Trophoblast cell (in vitro differentiated cells and primary cell): ENCODE data around the gene PBXIP1.

Experiments
- DNase-seq, 2 donors: peaks; one replicate each; pipeline ENCODE4 v3.0.0-alpha.2; 2016
- H2AFZ ChIP-seq: 2 replicates; pipeline ENCODE4 v1.6.1; 2013; ENCODE audit warnings: low read length, moderate library complexity, mild to moderate bottlenecking; ENCODE audit not compliant: insufficient read depth, poor library complexity
- H2AK5ac ChIP-seq: 2 replicates; pipeline ENCODE4 v1.6.1; 2013; ENCODE audit warnings: mild to moderate bottlenecking, low read length
- H2BK120ac ChIP-seq: 2 replicates; pipeline ENCODE4 v1.6.1; 2013; ENCODE audit warnings: low read length, mild to moderate bottlenecking, moderate library complexity; ENCODE audit not compliant: insufficient read depth, poor library complexity
- H2BK12ac ChIP-seq: 2 replicates; pipeline ENCODE4 v1.6.1; 2013; ENCODE audit warnings: mild to moderate bottlenecking, low read length, moderate library complexity
- H2BK5ac ChIP-seq: 2 replicates; pipeline ENCODE4 v1.6.1; 2013; ENCODE audit warnings: low read length, low read depth, moderate library complexity, mild to moderate bottlenecking; ENCODE audit not compliant: poor library complexity
- H3K14ac ChIP-seq: 2 replicates; pipeline ENCODE4 v1.6.1; 2013; ENCODE audit warnings: mild to moderate bottlenecking, low read length
- H3K18ac ChIP-seq: 2 replicates; pipeline ENCODE4 v1.6.1; 2013; ENCODE audit warnings: mild to moderate bottlenecking, low read length
- H3K23ac ChIP-seq: 2 replicates; pipeline ENCODE4 v1.6.1; 2013; ENCODE audit warnings: low read length
- H3K27ac ChIP-seq: 2 replicates; pipeline ENCODE4 v1.5.1; 2013; ENCODE audit warnings: low read depth, mild to moderate bottlenecking, inconsistent platforms, low read length, moderate library complexity
- H3K27me3 ChIP-seq: 2 replicates; pipeline ENCODE4 v1.6.1; 2013; ENCODE audit warnings: inconsistent platforms, mild to moderate bottlenecking, low read length, moderate library complexity; ENCODE audit not compliant: insufficient read depth
- H3K36me3 ChIP-seq, 2 experiments: 1 replicate in 1 of 2; 2 replicates in 1 of 2; pipeline ENCODE4 v1.6.1; 2013; ENCODE audit warnings: low read length in 2 of 2, mild to moderate bottlenecking in 2 of 2, moderate library complexity in 1 of 2; ENCODE audit not compliant: insufficient read depth in 2 of 2, control insufficient read depth in 1 of 2
- H3K4ac ChIP-seq: 2 replicates; pipeline ENCODE4 v1.6.1; 2013; ENCODE audit warnings: low read depth, mild to moderate bottlenecking, low read length, moderate library complexity
- H3K4me1 ChIP-seq, 2 experiments: 1 replicate in 1 of 2; 2 replicates in 1 of 2; pipeline ENCODE4 v1.6.1; 2013; ENCODE audit warnings: low read length in 2 of 2, mild to moderate bottlenecking in 2 of 2, moderate library complexity in 1 of 2; ENCODE audit not compliant: insufficient read depth in 2 of 2, control insufficient read depth in 1 of 2
- H3K4me2 ChIP-seq: 2 replicates; pipeline ENCODE4 v1.6.1; 2013; ENCODE audit warnings: inconsistent platforms, mild to moderate bottlenecking, low read length, moderate library complexity
- H3K4me3 ChIP-seq: 2 replicates; pipeline ENCODE4 v1.5.1; 2013; ENCODE audit warnings: mild to moderate bottlenecking, low read depth, low read length, inconsistent platforms
- H3K79me1 ChIP-seq: one replicate; pipeline ENCODE4 v1.6.1; 2013; ENCODE audit warnings: low read length
- H3K79me2 ChIP-seq: 2 replicates; pipeline ENCODE4 v1.6.1; 2013; ENCODE audit warnings: low read length, mild to moderate bottlenecking; ENCODE audit not compliant: control insufficient read depth, insufficient read depth, poor library complexity
- H3K9ac ChIP-seq: 2 replicates; pipeline ENCODE4 v1.6.1; 2013; ENCODE audit warnings: mild to moderate bottlenecking, low read length
- H3K9me3 ChIP-seq: 2 replicates; pipeline ENCODE4 v1.6.1; 2013; ENCODE audit warnings: low read depth, mild to moderate bottlenecking, control low read depth, inconsistent platforms, low read length; ENCODE audit not compliant: insufficient read depth
- H4K12ac ChIP-seq: 2 replicates; pipeline ENCODE4 v1.6.1; 2013; ENCODE audit warnings: low read depth, mild to moderate bottlenecking, low read length, moderate library complexity
- H4K8ac ChIP-seq: 2 replicates; pipeline ENCODE4 v1.6.1; 2013; ENCODE audit warnings: low read depth, mild to moderate bottlenecking, low read length, moderate library complexity
- H4K91ac ChIP-seq: one replicate; pipeline ENCODE4 v1.6.1; 2013; ENCODE audit warnings: low read depth, mild to moderate bottlenecking, low read length, moderate library complexity
- WGBS: extraction: QIAGEN DNeasy Blood & Tissue Kit; methylation state at CpG from one replicate; pipeline ENCODE4 v1.1.7; 2013; ENCODE audit warnings: missing lambda C conversion rate; ENCODE audit not compliant: insufficient read length, insufficient coverage; ENCODE audit errors: extremely low coverage; 5-methylcytosine and 5-hydroxymethylcytosine counted together

PBXIP1 gene

GRCh38 chr1:154925335-154926170, 30.3 kb downstream of the PBXIP1 start:
- Histone ChIP-seq H2BK5ac (no peak overlapping the region), H3K4me1 (no peaks in the 10 kb centered on the region), H2AK5ac (no peak overlapping the region), H3K4ac (no peak overlapping the region), H3K4me2 (no peak overlapping the region), H2BK120ac (no peak overlapping the region), H4K8ac (no peak overlapping the region), H4K12ac (no peak overlapping the region), H4K91ac (no peak overlapping the region), H3K4me3 (no peak overlapping the region), H3K14ac (no peak overlapping the region), H3K27me3 (no peaks in the 10 kb centered on the region), H3K18ac (no peak overlapping the region), H3K36me3 (peaks cover 8 to 9% of the 10 kb centered on the region in 2 experiments), H2BK12ac (no peak overlapping the region), H3K9ac (no peak overlapping the region), H3K23ac (no peak overlapping the region), H3K79me1 (no peaks in the 10 kb centered on the region), H2AFZ (no peak overlapping the region), H3K79me2 (no peaks in the 10 kb centered on the region), H3K9me3 (peaks cover 2% of the 10 kb centered on the region), H3K27ac (no peak overlapping the region)
- no peak for DNase-seq
- WGBS = no CpG with 5 or more reads among the region's 3 CpGs

GRCh38 chr1:154923695-154924094, 32.2 kb downstream of the PBXIP1 start:
- Histone ChIP-seq H3K4me3 (no peak overlapping the region), H2BK5ac (no peak overlapping the region), H2BK12ac (no peak overlapping the region), H3K36me3 (peaks cover 6 to 8% of the 10 kb centered on the region in 2 experiments), H4K12ac (no peak overlapping the region), H4K91ac (no peak overlapping the region), H3K14ac (no peak overlapping the region), H2BK120ac (no peak overlapping the region), H3K4me1 (no peaks in the 10 kb centered on the region), H3K27me3 (no peaks in the 10 kb centered on the region), H3K79me1 (no peaks in the 10 kb centered on the region), H2AFZ (no peak overlapping the region), H3K27ac (no peak overlapping the region), H3K9me3 (peaks cover 2% of the 10 kb centered on the region), H3K4me2 (no peak overlapping the region), H3K4ac (no peak overlapping the region), H4K8ac (no peak overlapping the region), H3K23ac (no peak overlapping the region), H3K18ac (no peak overlapping the region), H2AK5ac (no peak overlapping the region), H3K9ac (no peak overlapping the region), H3K79me2 (no peaks in the 10 kb centered on the region)
- WGBS = no CpG with 5 or more reads among the region's 3 CpGs
- DNase-seq = no peak

DNA sequence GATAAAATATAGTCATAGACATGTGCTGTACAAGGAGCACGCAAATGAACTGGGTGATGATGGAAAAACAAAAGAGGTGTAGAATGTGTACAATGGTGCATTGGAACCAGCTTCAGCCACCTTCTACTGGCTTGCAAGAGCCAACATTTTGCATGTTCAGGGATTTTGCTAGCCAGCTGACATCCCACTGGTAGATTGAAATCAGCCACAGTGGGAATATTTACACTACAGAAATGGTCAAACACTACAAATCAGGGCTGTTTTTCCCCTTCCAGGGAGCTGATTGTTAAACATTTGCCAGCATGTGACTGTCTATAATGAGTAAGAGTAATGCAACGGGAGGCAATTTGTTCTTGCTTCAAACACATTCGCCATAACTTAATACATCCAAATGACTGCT, 42.6 kb downstream of the PBXIP1 start:
- no peak overlapping the region for H2AFZ ChIP-seq
- no peak overlapping the region for H2BK12ac ChIP-seq
- H3K4me1 ChIP-seq = no peaks in the 10 kb centered on the region
- no peaks in the 10 kb centered on the region for H3K79me2 ChIP-seq
- no peak overlapping the region for H3K23ac ChIP-seq
- WGBS = no CpG with 5 or more reads among the region's 3 CpGs
- H3K79me1 ChIP-seq = no peaks in the 10 kb centered on the region
- no peak overlapping the region for H2AK5ac ChIP-seq
- no peak overlapping the region for H3K27ac ChIP-seq
- no peak overlapping the region for H4K8ac ChIP-seq
- H3K18ac ChIP-seq = no peak overlapping the region
- no peak overlapping the region for H4K12ac ChIP-seq
- no peaks in the 10 kb centered on the region for H3K27me3 ChIP-seq
- H4K91ac ChIP-seq = no peak overlapping the region
- H3K4ac ChIP-seq = no peak overlapping the region
- H3K9me3 ChIP-seq = peaks cover 16% of the 10 kb centered on the region
- DNase-seq = no peak
- no peak overlapping the region for H3K4me3 ChIP-seq
- no peak overlapping the region for H3K14ac ChIP-seq
- no peak overlapping the region for H2BK5ac ChIP-seq
- H2BK120ac ChIP-seq = no peak overlapping the region
- no peak overlapping the region for H3K9ac ChIP-seq
- H3K4me2 ChIP-seq = no peak overlapping the region
- no peaks in the 10 kb centered on the region for H3K36me3 ChIP-seq

GRCh38 chr1:154912755-154913154, 43.1 kb downstream of the PBXIP1 start:
- Histone ChIP-seq H4K8ac (no peak overlapping the region), H3K79me2 (no peaks in the 10 kb centered on the region), H2BK12ac (no peak overlapping the region), H4K91ac (no peak overlapping the region), H3K23ac (no peak overlapping the region), H2BK120ac (no peak overlapping the region), H3K14ac (no peak overlapping the region), H2AFZ (no peak overlapping the region), H3K9ac (no peak overlapping the region), H3K9me3 (peaks cover 16% of the 10 kb centered on the region), H2AK5ac (no peak overlapping the region), H3K18ac (no peak overlapping the region), H3K4me2 (no peak overlapping the region), H3K27ac (no peak overlapping the region), H3K4ac (no peak overlapping the region), H3K4me1 (no peaks in the 10 kb centered on the region), H3K27me3 (no peaks in the 10 kb centered on the region), H4K12ac (no peak overlapping the region), H3K36me3 (no peaks in the 10 kb centered on the region), H3K4me3 (no peak overlapping the region), H3K79me1 (no peaks in the 10 kb centered on the region), H2BK5ac (no peak overlapping the region)
- no peak for DNase-seq
- WGBS = no CpG with 5 or more reads among the region's 2 CpGs
